ENCODE measurements around the gene TNRC18.

The TNRC18 gene

DNA sequence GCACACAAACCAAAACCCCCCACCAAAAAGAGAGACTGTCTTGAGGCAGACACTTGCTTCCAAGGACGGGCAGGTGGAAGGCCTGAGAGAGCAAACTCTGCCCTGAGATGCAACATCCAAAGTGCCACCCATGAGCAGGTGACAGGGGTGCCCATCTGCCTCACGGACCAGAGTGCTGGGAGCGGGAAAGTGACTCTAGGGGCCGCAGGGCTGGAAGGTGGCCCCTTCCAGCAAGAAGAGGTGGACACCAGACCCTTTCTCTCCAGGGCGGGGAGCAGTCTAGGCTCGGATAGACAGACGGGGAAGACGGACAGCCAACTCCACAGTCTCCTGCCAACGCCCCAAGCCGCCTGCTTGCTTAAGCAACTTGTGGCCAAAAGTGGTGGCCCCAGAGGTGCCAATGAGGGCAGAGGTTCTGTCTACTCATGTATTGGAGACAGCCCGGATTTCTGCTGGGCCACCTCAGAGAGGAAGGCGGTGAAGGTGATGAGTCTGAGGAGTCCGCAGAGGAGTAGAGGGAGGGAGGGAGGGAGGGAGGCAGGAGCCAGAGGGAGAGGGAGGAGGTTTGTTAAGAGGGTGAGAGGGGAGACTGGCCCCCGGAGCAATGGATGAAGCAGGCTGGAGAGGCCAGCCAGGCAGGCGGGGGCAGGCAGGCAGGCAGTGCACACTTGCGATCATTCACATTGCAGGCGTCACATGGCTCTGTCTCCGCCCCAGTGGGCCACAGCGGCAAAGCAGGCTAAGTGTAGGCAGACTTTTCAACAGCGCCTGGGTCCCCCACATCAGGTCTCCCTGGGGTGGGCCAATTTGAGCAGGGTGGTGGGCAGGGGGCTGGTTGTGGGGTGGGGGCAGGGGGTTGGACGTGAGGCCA lies 75.3 kb downstream of the TNRC18 start:
- no peaks in the 10 kb centered on the region for H3K27me3 Mint-ChIP-seq (ENCODE audit: low read depth)

DNA sequence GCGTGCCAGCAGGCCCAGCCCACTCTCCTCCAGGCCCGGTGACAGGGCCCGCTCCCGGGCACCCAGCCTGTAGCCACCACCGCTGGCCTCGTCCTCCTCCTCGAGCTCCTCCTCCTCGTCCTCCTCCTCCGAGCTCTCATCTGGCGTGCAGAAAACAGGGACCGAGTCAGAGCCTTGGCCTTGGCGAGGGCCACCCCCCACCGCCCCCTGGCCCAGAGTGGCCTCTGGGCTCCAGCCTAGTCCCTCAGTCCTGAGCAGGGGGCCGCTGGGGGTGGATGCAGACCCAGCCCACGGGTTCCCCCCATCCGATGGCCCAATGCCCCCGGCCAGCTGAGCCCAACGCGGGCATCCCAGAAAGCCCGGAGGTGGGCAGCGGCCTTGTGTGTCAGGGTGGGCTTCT lies 78.0 kb downstream of the TNRC18 start:
- H3K4me3 Mint-ChIP-seq, result no peak overlapping the region
- TF ChIP-seq, protein P1, sequence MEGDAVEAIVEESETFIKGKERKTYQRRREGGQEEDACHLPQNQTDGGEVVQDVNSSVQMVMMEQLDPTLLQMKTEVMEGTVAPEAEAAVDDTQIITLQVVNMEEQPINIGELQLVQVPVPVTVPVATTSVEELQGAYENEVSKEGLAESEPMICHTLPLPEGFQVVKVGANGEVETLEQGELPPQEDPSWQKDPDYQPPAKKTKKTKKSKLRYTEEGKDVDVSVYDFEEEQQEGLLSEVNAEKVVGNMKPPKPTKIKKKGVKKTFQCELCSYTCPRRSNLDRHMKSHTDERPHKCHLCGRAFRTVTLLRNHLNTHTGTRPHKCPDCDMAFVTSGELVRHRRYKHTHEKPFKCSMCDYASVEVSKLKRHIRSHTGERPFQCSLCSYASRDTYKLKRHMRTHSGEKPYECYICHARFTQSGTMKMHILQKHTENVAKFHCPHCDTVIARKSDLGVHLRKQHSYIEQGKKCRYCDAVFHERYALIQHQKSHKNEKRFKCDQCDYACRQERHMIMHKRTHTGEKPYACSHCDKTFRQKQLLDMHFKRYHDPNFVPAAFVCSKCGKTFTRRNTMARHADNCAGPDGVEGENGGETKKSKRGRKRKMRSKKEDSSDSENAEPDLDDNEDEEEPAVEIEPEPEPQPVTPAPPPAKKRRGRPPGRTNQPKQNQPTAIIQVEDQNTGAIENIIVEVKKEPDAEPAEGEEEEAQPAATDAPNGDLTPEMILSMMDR (IDR thresholded peaks at IDR 0.05; ENCODE audit: unreplicated experiment in 3 of 3), result no peak
- H3K36me3 Mint-ChIP-seq (ENCODE audit: low read depth), result peaks cover 65% of the 10 kb centered on the region
- peaks cover 6% of the 10 kb centered on the region for H3K4me1 Mint-ChIP-seq
- H3K27ac Mint-ChIP-seq, result no peak overlapping the region
- H3K27me3 Mint-ChIP-seq (ENCODE audit: low read depth), result no peaks in the 10 kb centered on the region
- H3K9me3 Mint-ChIP-seq, result peaks cover 29% of the 10 kb centered on the region

More for the DNA sequence above, 75.3 kb downstream of the TNRC18 start:
- no peak overlapping the region for H3K27ac Mint-ChIP-seq
- no peak overlapping the region for H3K4me3 Mint-ChIP-seq
- TF ChIP-seq, protein P1 (IDR thresholded peaks at IDR 0.05; ENCODE audit: unreplicated experiment in 3 of 3), result no peak
- H3K36me3 Mint-ChIP-seq (ENCODE audit: low read depth), result peaks cover 63% of the 10 kb centered on the region
- peaks cover 28% of the 10 kb centered on the region for H3K4me1 Mint-ChIP-seq
- peaks cover 12% of the 10 kb centered on the region for H3K9me3 Mint-ChIP-seq

DNA sequence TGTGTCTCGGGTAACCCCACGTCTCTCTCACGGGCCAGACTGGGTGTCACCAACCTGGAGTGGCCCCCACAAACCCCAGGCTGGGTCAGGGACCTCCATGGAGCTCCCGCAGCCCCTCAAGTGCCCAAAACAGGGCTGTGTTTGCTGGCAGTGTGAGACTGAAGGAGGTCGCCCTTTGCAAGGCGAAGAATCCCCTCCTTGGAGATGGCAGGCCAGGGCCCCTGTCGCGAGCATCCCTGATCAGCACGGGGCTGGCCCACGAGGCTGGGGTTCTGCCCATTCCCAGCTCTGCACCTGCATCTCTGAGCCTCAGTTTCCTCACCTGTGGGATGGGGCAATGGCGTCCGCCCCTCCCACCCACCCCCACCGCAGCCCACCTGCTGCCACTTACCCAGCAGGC lies 78.5 kb downstream of the TNRC18 start:
- peaks cover 34% of the 10 kb centered on the region for H3K9me3 Mint-ChIP-seq
- H3K4me3 Mint-ChIP-seq, result no peak overlapping the region
- H3K4me1 Mint-ChIP-seq, result peaks cover 4% of the 10 kb centered on the region
- no peaks in the 10 kb centered on the region for H3K27me3 Mint-ChIP-seq (ENCODE audit: low read depth)
- peaks cover 69% of the 10 kb centered on the region for H3K36me3 Mint-ChIP-seq (ENCODE audit: low read depth)
- TF ChIP-seq, protein P1 (IDR thresholded peaks at IDR 0.05; ENCODE audit: unreplicated experiment in 3 of 3), result no peak
- no peak overlapping the region for H3K27ac Mint-ChIP-seq

DNA sequence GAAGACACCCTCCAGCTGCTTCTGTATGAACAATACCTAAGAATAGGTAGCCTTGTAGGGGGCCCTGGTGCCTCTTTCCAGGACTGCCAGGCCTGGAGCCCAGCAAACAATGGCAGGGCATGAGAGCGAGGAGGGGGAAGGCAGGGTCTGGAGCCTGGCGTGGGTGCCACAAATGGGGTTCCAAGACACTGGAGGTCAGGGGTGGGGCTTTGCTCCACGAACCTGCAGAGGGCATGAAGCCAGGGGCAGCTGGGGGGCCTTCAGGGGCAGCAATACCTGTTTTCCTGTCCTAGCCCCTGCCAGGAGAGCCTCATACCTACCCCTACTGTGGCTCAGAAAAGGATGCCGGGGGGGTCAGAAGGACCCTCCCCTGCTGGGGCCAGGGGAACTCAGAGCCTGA lies 79.3 kb downstream of the TNRC18 start:
- TF ChIP-seq, protein P1 (IDR thresholded peaks at IDR 0.05; ENCODE audit: unreplicated experiment in 3 of 3), result no peak
- H3K4me1 Mint-ChIP-seq, result peaks cover 1% of the 10 kb centered on the region
- no peaks in the 10 kb centered on the region for H3K27me3 Mint-ChIP-seq (ENCODE audit: low read depth)
- H3K36me3 Mint-ChIP-seq (ENCODE audit: low read depth), result peaks cover 75% of the 10 kb centered on the region
- H3K9me3 Mint-ChIP-seq, result peaks cover 39% of the 10 kb centered on the region
- H3K4me3 Mint-ChIP-seq, result no peak overlapping the region
- H3K27ac Mint-ChIP-seq, result no peak overlapping the region

DNA sequence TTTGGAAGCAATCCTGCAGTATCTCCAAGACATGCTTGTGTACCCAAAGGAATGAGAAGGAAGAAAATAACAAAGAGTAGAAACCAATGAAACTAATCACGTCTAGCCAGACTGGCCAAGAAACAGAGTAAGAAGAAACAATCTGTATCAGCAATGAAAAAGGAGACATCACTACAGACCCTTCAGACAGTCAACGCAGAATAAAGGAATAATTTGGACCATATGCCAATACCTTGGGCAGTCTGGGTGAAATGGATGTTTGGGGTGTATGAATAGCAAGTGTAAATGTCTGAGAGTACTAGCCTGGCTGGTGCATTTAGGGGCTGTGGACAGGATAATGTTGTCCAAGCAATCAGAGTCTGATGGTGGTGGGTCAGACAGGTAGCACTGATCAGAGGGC lies 79.8 kb downstream of the TNRC18 start:
- H3K36me3 Mint-ChIP-seq (ENCODE audit: low read depth), result peaks cover 77% of the 10 kb centered on the region
- no peak overlapping the region for H3K4me3 Mint-ChIP-seq
- TF ChIP-seq, protein P1 (IDR thresholded peaks at IDR 0.05; ENCODE audit: unreplicated experiment in 3 of 3), result no peak
- H3K27me3 Mint-ChIP-seq (ENCODE audit: low read depth), result no peaks in the 10 kb centered on the region
- H3K27ac Mint-ChIP-seq, result no peak overlapping the region
- peaks cover 40% of the 10 kb centered on the region for H3K9me3 Mint-ChIP-seq
- no peaks in the 10 kb centered on the region for H3K4me1 Mint-ChIP-seq

DNA sequence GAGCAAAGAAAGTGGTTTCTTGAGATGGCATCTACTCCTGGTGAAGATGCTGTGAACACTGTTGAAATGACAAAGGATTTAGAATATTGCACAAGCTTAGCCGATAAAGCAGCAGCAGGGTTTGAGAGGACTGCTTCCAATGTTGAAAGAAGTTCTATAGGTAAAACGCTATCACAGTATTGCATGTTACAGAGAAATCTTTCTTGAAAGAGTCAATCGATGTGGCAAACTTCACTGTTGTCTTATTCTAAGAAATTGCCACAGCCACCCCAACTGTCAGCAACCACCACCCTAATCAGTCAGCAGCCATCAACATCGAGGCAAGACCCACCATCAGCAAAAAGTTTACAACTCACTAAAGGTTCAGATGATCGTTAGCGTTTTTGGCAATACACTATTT lies 81.0 kb downstream of the TNRC18 start:
- H3K36me3 Mint-ChIP-seq (ENCODE audit: low read depth), result peaks cover 84% of the 10 kb centered on the region
- no peak overlapping the region for H3K4me3 Mint-ChIP-seq
- TF ChIP-seq, protein P1 (IDR thresholded peaks at IDR 0.05; ENCODE audit: unreplicated experiment in 3 of 3), result no peak
- peaks cover 46% of the 10 kb centered on the region for H3K9me3 Mint-ChIP-seq
- H3K4me1 Mint-ChIP-seq, result no peaks in the 10 kb centered on the region
- no peaks in the 10 kb centered on the region for H3K27me3 Mint-ChIP-seq (ENCODE audit: low read depth)
- H3K27ac Mint-ChIP-seq, result no peak overlapping the region

All from nephron (organoid).